C1 segment of cervical spinal cord (tissue), 14 donors: ENCODE results near the gene INPP1.
"Not testable (repeated sequence)": the region's sequence is repeated elsewhere in the genome, so short reads cannot be mapped to it uniquely, and the experiment has no call there.

ENCODE experiments used
- DNase-seq, 14 donors: peaks; one replicate each; lab custom pipeline; 2025; lab: John Stamatoyannopoulos, UW

Gene INPP1

GRCh38 chr2:190343536-190344275, at the start of gene INPP1:
TSS of gene INPP1 (plus strand) at chr2:190343589. CDS start at chr2:190360103, 16,514 bp downstream.
- peak in 12 of 14 donors; percentile 39 to 78 (median 70) for DNase-seq

GRCh38 chr2:190297880-190298279, 45.5 kb upstream of the INPP1 start:
- not testable (repeated sequence) for DNase-seq

GRCh38 chr2:190301032-190301431, 42.4 kb upstream of the INPP1 start:
- no peak for DNase-seq

GRCh38 chr2:190302052-190302451, 41.3 kb upstream of the INPP1 start:
- no peak for DNase-seq

GRCh38 chr2:190303647-190304046, 39.7 kb upstream of the INPP1 start:
- no peak for DNase-seq

- DNase-seq: no peak
Measured at GRCh38 chr2:190304404-190304803, 39.0 kb upstream of the INPP1 start.

GRCh38 chr2:190308031-190308430, 35.4 kb upstream of the INPP1 start:
- DNase-seq: no peak

GRCh38 chr2:190311893-190312634, 31.3 kb upstream of the INPP1 start:
- DNase-seq: no peak

GRCh38 chr2:190312635-190313025, 30.8 kb upstream of the INPP1 start:
- not testable (repeated sequence) for DNase-seq

- DNase-seq: no peak
Measured at GRCh38 chr2:190313880-190314279, 29.5 kb upstream of the INPP1 start.

- no peak for DNase-seq
Measured at GRCh38 chr2:190315273-190315672, 28.1 kb upstream of the INPP1 start.

GRCh38 chr2:190318514-190318913, 24.9 kb upstream of the INPP1 start:
- peak in 1 of 14 donors; percentile 5 for DNase-seq

GRCh38 chr2:190318931-190319554, 24.3 kb upstream of the INPP1 start:
- DNase-seq: peak in 8 of 14 donors; percentile 57 to 77 (median 69)

GRCh38 chr2:190319555-190320498, 23.6 kb upstream of the INPP1 start, which contains the start of gene HIBCH:
TSS of gene HIBCH (minus strand) at chr2:190319826. CDS start at chr2:190319750, 76 bp downstream.
- DNase-seq: peak; percentile 69 to 99 (median 97)

GRCh38 chr2:190320696-190321095, 22.7 kb upstream of the INPP1 start:
- DNase-seq: no peak

- DNase-seq: no peak
Measured at GRCh38 chr2:190323406-190323805, 20.0 kb upstream of the INPP1 start.

- no peak for DNase-seq
Measured at GRCh38 chr2:190325588-190325987, 17.8 kb upstream of the INPP1 start.

GRCh38 chr2:190327867-190328572, 15.4 kb upstream of the INPP1 start:
- DNase-seq: no peak

GRCh38 chr2:190328573-190329147, 14.7 kb upstream of the INPP1 start:
- no peak for DNase-seq

- no peak for DNase-seq
Measured at GRCh38 chr2:190333395-190333794, 10.0 kb upstream of the INPP1 start.
